Transverse colon (tissue), 4 donors: ENCODE measurements around the gene VPS11.

Source experiments
- CTCF ChIP-seq, 5 experiments: fragments of 200-600 bp in 3 of 5; fragments of 450-650 bp in 2 of 5; sonication (generic) in 3 of 5; IDR thresholded peaks; 1 replicate in 2 of 5; 2 replicates in 3 of 5; pipeline ENCODE4 v1.5.1; 2016 to 2017; ENCODE audit warnings: antibody characterized with exemption in 5 of 5, inconsistent platforms in 3 of 5, mild to moderate bottlenecking in 2 of 5, moderate library complexity in 1 of 5
- POLR2A ChIP-seq: fragments of 450-650 bp; IDR thresholded peaks from one replicate; pipeline ENCODE4 v1.6.1; 2016; ENCODE audit warnings: antibody characterized with exemption, mild to moderate bottlenecking, moderate library complexity
- POLR2AphosphoS5 ChIP-seq, 3 donors: sonication (generic); formaldehyde crosslinking; IDR thresholded peaks; one replicate each; pipeline ENCODE4 v1.6.1; 2016; ENCODE audit warnings: antibody characterized with exemption in 3 of 3

DNA sequence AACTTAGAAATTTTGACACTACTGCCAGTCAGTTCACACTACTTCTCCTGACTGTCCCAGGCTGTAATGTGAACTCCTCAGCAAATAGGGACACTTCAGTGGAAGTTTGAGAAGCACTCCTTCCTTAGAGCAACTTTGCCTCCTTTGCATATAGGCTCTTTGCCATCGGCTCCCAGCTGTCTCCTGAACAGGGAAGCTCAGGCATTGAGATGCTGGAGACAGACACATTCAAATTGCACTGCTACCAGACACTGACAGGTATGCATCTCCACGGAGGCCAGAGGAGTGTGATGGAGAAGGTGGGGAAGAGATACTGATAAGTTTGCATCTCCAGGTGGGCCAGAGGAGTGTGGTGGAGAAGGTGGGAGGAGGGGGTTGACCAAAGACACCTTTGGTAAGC lies 47.6 kb upstream of the VPS11 start:
- TF ChIP-seq CTCF (IDR thresholded peaks at IDR 0.05) (no peak), POLR2A (no peak), POLR2AphosphoS5 (IDR thresholded peaks at IDR 0.05) (no peak)
